T-helper 17 cell (primary cell): ENCODE results near the gene SEMA5A. TPM values are rescaled to one million over a fixed set of nuclear protein-coding genes. Genes with fewer than 3 reads are reported as not detected.

Experiments
- ATAC-seq: fragments of 150-1000 bp; cut with Tn5 transposase; 2 replicates; pipeline ENCODE4 v1.10.0; 2021; ENCODE audit warnings: mild to moderate bottlenecking, moderate library complexity
- DNase-seq, 3 donors: peaks; one replicate each; pipeline versions ENCODE4 v3.0.0 to v3.0.0-alpha.2; 2020 to 2021
- H3K9me3 ChIP-seq: one replicate; pipeline ENCODE4 v1.7.0; 2013; ENCODE audit warnings: low read length, mild to moderate bottlenecking; ENCODE audit not compliant: control insufficient read depth, poor library complexity, severe bottlenecking
- H3K27ac Mint-ChIP-seq: one replicate; pipeline ENCODE4 v1.8.0; 2022; ENCODE audit warnings: mild to moderate bottlenecking, moderate library complexity, mixed read lengths
- H3K27me3 Mint-ChIP-seq: one replicate; pipeline ENCODE4 v1.8.0; 2022; ENCODE audit warnings: mixed read lengths
- H3K36me3 Mint-ChIP-seq: one replicate; pipeline ENCODE4 v1.8.0; 2022; ENCODE audit warnings: low read depth, mixed read lengths
- H3K4me1 Mint-ChIP-seq: one replicate; pipeline ENCODE4 v1.8.0; 2022; ENCODE audit warnings: mild to moderate bottlenecking, mixed read lengths
- H3K4me3 Mint-ChIP-seq: one replicate; pipeline ENCODE4 v1.8.0; 2022; ENCODE audit warnings: mild to moderate bottlenecking, moderate library complexity, mixed read lengths
- total RNA-seq, 4 donors: library from RNA in 2 of 4; stranded (reverse) in 2 of 4; gene quantifications; one replicate each; pipeline ENCODE4 v1.2.3 and lab custom pipeline; 2022 to 2026

Gene SEMA5A
- total RNA-seq, 2 donors from 2014 or later, result 0.75 to 0.94 TPM

- H3K4me1 Mint-ChIP-seq, result no peaks in the 10 kb centered on the region
- H3K9me3 ChIP-seq, result no peaks in the 10 kb centered on the region
These were observed 362.8 kb downstream of the SEMA5A start for GRCh38 chr5:9182899-9183695.

GRCh38 chr5:9176641-9177040 lies 369.2 kb downstream of the SEMA5A start:
- Mint-ChIP-seq H3K27ac (no peak overlapping the region), H3K36me3 (no peaks in the 10 kb centered on the region), H3K4me3 (no peak overlapping the region), H3K4me1 (no peaks in the 10 kb centered on the region), H3K27me3 (no peaks in the 10 kb centered on the region)
- ATAC-seq, result no peak
- H3K9me3 ChIP-seq, result no peaks in the 10 kb centered on the region
- no peak for DNase-seq

More at GRCh38 chr5:9182899-9183695, 362.8 kb downstream of the SEMA5A start:
- no peaks in the 10 kb centered on the region for H3K36me3 Mint-ChIP-seq
- DNase-seq, result no peak
- H3K27ac Mint-ChIP-seq, result no peak overlapping the region
- no peak for ATAC-seq
- H3K27me3 Mint-ChIP-seq, result no peaks in the 10 kb centered on the region
- no peak overlapping the region for H3K4me3 Mint-ChIP-seq

GRCh38 chr5:9174446-9174845 lies 371.4 kb downstream of the SEMA5A start:
- no peaks in the 10 kb centered on the region for H3K9me3 ChIP-seq
- Mint-ChIP-seq H3K27ac (no peak overlapping the region), H3K4me1 (no peaks in the 10 kb centered on the region), H3K27me3 (no peaks in the 10 kb centered on the region), H3K4me3 (no peak overlapping the region), H3K36me3 (no peaks in the 10 kb centered on the region)
- DNase-seq, result no peak
- no peak for ATAC-seq

GRCh38 chr5:9173281-9174048 lies 372.4 kb downstream of the SEMA5A start:
- Mint-ChIP-seq H3K27me3 (no peaks in the 10 kb centered on the region), H3K36me3 (no peaks in the 10 kb centered on the region), H3K27ac (no peak overlapping the region), H3K4me1 (no peaks in the 10 kb centered on the region), H3K4me3 (no peak overlapping the region)
- no peaks in the 10 kb centered on the region for H3K9me3 ChIP-seq
- ATAC-seq (no peak), DNase-seq (no peak)

GRCh38 chr5:9170026-9170425 lies 375.8 kb downstream of the SEMA5A start:
- Mint-ChIP-seq H3K4me1 (no peaks in the 10 kb centered on the region), H3K4me3 (no peak overlapping the region), H3K27me3 (no peaks in the 10 kb centered on the region), H3K36me3 (no peaks in the 10 kb centered on the region), H3K27ac (no peak overlapping the region)
- DNase-seq, result no peak
- ATAC-seq, result no peak
- H3K9me3 ChIP-seq, result no peaks in the 10 kb centered on the region

GRCh38 chr5:9169557-9169902 lies 376.3 kb downstream of the SEMA5A start:
- Mint-ChIP-seq H3K27ac (no peak overlapping the region), H3K36me3 (no peaks in the 10 kb centered on the region), H3K4me1 (no peaks in the 10 kb centered on the region), H3K4me3 (no peak overlapping the region), H3K27me3 (no peaks in the 10 kb centered on the region)
- ATAC-seq, result no peak
- no peaks in the 10 kb centered on the region for H3K9me3 ChIP-seq
- no peak for DNase-seq

- DNase-seq, result no peak
- H3K4me1 Mint-ChIP-seq, result no peaks in the 10 kb centered on the region
- H3K36me3 Mint-ChIP-seq, result no peaks in the 10 kb centered on the region
- no peaks in the 10 kb centered on the region for H3K9me3 ChIP-seq
- no peaks in the 10 kb centered on the region for H3K27me3 Mint-ChIP-seq
- no peak for ATAC-seq
- H3K27ac Mint-ChIP-seq, result no peak overlapping the region
- no peak overlapping the region for H3K4me3 Mint-ChIP-seq
These were observed 376.9 kb downstream of the SEMA5A start for GRCh38 chr5:9168791-9169556.

- Mint-ChIP-seq H3K27ac (no peak overlapping the region), H3K27me3 (no peaks in the 10 kb centered on the region), H3K4me1 (no peaks in the 10 kb centered on the region), H3K4me3 (no peak overlapping the region), H3K36me3 (no peaks in the 10 kb centered on the region)
- no peak for DNase-seq
- no peaks in the 10 kb centered on the region for H3K9me3 ChIP-seq
- no peak for ATAC-seq
These were observed 379.4 kb downstream of the SEMA5A start for GRCh38 chr5:9166202-9167112.

GRCh38 chr5:9165546-9165945 lies 380.3 kb downstream of the SEMA5A start:
- no peaks in the 10 kb centered on the region for H3K27me3 Mint-ChIP-seq
- no peaks in the 10 kb centered on the region for H3K36me3 Mint-ChIP-seq
- no peak overlapping the region for H3K27ac Mint-ChIP-seq
- H3K4me1 Mint-ChIP-seq, result no peaks in the 10 kb centered on the region
- H3K9me3 ChIP-seq, result no peaks in the 10 kb centered on the region
- no peak overlapping the region for H3K4me3 Mint-ChIP-seq
- ATAC-seq (no peak), DNase-seq (no peak)

- Mint-ChIP-seq H3K27ac (no peak overlapping the region), H3K4me3 (no peak overlapping the region), H3K4me1 (no peaks in the 10 kb centered on the region), H3K36me3 (no peaks in the 10 kb centered on the region), H3K27me3 (no peaks in the 10 kb centered on the region)
- ATAC-seq (no peak), DNase-seq (no peak)
- no peaks in the 10 kb centered on the region for H3K9me3 ChIP-seq
These were observed 385.1 kb downstream of the SEMA5A start for GRCh38 chr5:9160747-9161146.

- Mint-ChIP-seq H3K27me3 (no peaks in the 10 kb centered on the region), H3K36me3 (no peaks in the 10 kb centered on the region), H3K4me3 (no peak overlapping the region)
These were observed 388.1 kb downstream of the SEMA5A start for GRCh38 chr5:9157811-9158210.

GRCh38 chr5:9157020-9157419 lies 388.9 kb downstream of the SEMA5A start:
- no peak for DNase-seq
- no peaks in the 10 kb centered on the region for H3K9me3 ChIP-seq
- ATAC-seq, result no peak
- H3K4me1 Mint-ChIP-seq, result no peaks in the 10 kb centered on the region
- no peak overlapping the region for H3K27ac Mint-ChIP-seq
- H3K27me3 Mint-ChIP-seq, result no peaks in the 10 kb centered on the region
- H3K36me3 Mint-ChIP-seq, result no peaks in the 10 kb centered on the region
- no peak overlapping the region for H3K4me3 Mint-ChIP-seq

More at GRCh38 chr5:9157811-9158210, 388.1 kb downstream of the SEMA5A start:
- H3K4me1 Mint-ChIP-seq, result no peaks in the 10 kb centered on the region
- H3K9me3 ChIP-seq, result no peaks in the 10 kb centered on the region
- ATAC-seq (no peak), DNase-seq (no peak)
- H3K27ac Mint-ChIP-seq, result no peak overlapping the region
